Left lung (tissue), 10 donors: Measurements from ENCODE around the gene PRCC. TPM values are rescaled to one million over a fixed set of nuclear protein-coding genes. Genes with fewer than 3 reads are reported as not detected.

Experiments used
- ATAC-seq: fragments of 200-7000 bp; cut with Tn5 transposase; one replicate; pipeline ENCODE4 v1.9.1; 2020; ENCODE audit warnings: moderate library complexity
- DNase-seq, 4 donors: peaks; one replicate each; pipeline ENCODE4 v3.0.0-alpha.2; 2013 to 2020
- H3K27ac ChIP-seq, 2 donors: fragments of 200-600 bp; sonication (generic) in 1 of 2; one replicate each; pipeline versions ENCODE4 v1.5.0 to v1.8.0; 2020 to 2021
- H3K27me3 ChIP-seq, 2 donors: fragments of 200-600 bp; sonication (generic) in 1 of 2; one replicate each; pipeline versions ENCODE4 v1.5.0 to v1.8.0; 2020 to 2021
- H3K36me3 ChIP-seq, 2 donors: fragments of 200-600 bp; sonication (generic) in 1 of 2; one replicate each; pipeline versions ENCODE4 v1.5.0 to v1.8.0; 2020 to 2021
- H3K4me1 ChIP-seq, 2 donors: fragments of 200-600 bp; one replicate each; pipeline ENCODE4 v1.8.0; 2021
- H3K4me3 ChIP-seq, 2 donors: fragments of 200-600 bp; sonication (generic) in 1 of 2; one replicate each; pipeline versions ENCODE4 v1.5.0 to v1.8.0; 2020 to 2021; ENCODE audit warnings: mild to moderate bottlenecking in 1 of 2
- H3K9me3 ChIP-seq, 2 donors: fragments of 200-600 bp; sonication (generic) in 1 of 2; one replicate each; pipeline versions ENCODE4 v1.5.0 to v1.8.0; 2020 to 2021
- CTCF ChIP-seq, 2 donors: fragments of 200-600 bp; sonication (generic) in 1 of 2; IDR thresholded peaks; one replicate each; pipeline versions ENCODE4 v1.5.0 to v1.8.0; 2021; ENCODE audit warnings: antibody characterized with exemption in 2 of 2
- intact Hi-C, 2 donors: fragments of 100-400 bp; cut with DNase I; formaldehyde crosslinking; loops; one replicate each; pipeline versions ENCODE4 v1.11.2 to v1.14.2; 2022
- polyA plus RNA-seq, 6 donors: library from polyadenylated mRNA; unstranded; fragments of 120-200 nt; gene quantifications; one replicate each; pipeline ENCODE4 v1.2.1, GENCODE V29; 2013; ENCODE audit not compliant: insufficient read length in 6 of 6
- total RNA-seq, 2 donors: library from RNA; stranded (reverse); fragmentation: NEBNext Ultra II Directional; extraction: Animal tissue kit (Norgen Biotek cat#: 25700); gene quantifications; one replicate each; pipeline ENCODE4 v1.2.1, GENCODE V29; 2021
- donor health status: DM: no; HTN: yes; CAD: no.
- donor health status: DM: no; HTN: no; CAD: no.

Gene PRCC
- total and polyA plus RNA-seq, 8 donors, result 40.7 to 106 (median 96.3) TPM

DNA sequence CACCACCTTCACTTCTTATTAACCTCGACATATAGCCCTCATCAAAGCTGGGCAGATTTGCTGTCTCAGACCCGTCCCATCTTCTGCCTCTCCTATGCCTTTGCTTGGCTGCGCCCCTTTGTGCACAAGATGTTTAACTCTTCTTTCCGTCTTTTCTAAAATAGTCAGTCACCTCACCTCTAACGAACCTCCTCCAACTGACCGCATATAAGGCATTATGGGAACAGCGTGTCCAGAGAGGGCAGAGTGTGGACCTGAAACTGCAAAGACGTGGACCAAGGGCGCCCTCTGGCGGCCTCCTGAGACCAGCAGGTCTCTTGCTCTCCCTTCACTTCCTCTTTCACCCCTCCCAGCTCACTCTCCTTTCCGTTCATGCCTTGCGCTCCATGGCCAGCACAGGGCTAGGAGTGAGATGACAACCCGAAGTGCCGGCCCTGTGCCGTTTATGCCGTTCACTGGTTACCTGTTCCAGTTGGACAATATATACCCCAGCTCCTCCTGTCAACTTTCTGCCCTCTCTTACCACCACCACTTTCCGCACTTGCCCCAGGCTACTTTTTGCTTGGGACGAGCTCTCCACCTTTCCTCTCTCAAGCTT lies 41.6 kb upstream of the PRCC start:
- intact Hi-C loops, result loop anchor here in 1 of 2 donors (2.0 kb wide), 1 partner anchor 37 kb away; no protein-coding TSS in a partner anchor
- Histone ChIP-seq H3K4me3 (peak overlapping the region in 1 of 2 donors; percentile 64), H3K27me3 (no peaks in the 10 kb centered on the region), H3K27ac (peak overlapping the region in 1 of 2 donors; percentile 40), H3K4me1 (peaks cover 32 to 56% of the 10 kb centered on the region in 2 donors), H3K36me3 (peaks cover 5 to 51% of the 10 kb centered on the region in 2 donors), H3K9me3 (no peaks in the 10 kb centered on the region)
- peak; percentile 85 to 96 (median 91) for DNase-seq
- TF ChIP-seq CTCF (IDR thresholded peaks at IDR 0.05), result peak; percentile 91 to 97
- peak; percentile 80 for ATAC-seq

GRCh38 chr1:156726549-156727226 lies 40.6 kb upstream of the PRCC start:
- Histone ChIP-seq H3K27me3 (no peaks in the 10 kb centered on the region), H3K36me3 (peaks cover 5 to 42% of the 10 kb centered on the region in 2 donors), H3K4me1 (peaks cover 32 to 56% of the 10 kb centered on the region in 2 donors), H3K27ac (no peak overlapping the region), H3K4me3 (peak overlapping the region in 1 of 2 donors; percentile 64), H3K9me3 (no peaks in the 10 kb centered on the region)
- peak; percentile 18 to 33 for TF ChIP-seq CTCF (IDR thresholded peaks at IDR 0.05)
- intact Hi-C loops, result no loop called here
- DNase-seq (peak in 1 of 4 donors; percentile 40), ATAC-seq (peak; percentile 9)

DNA sequence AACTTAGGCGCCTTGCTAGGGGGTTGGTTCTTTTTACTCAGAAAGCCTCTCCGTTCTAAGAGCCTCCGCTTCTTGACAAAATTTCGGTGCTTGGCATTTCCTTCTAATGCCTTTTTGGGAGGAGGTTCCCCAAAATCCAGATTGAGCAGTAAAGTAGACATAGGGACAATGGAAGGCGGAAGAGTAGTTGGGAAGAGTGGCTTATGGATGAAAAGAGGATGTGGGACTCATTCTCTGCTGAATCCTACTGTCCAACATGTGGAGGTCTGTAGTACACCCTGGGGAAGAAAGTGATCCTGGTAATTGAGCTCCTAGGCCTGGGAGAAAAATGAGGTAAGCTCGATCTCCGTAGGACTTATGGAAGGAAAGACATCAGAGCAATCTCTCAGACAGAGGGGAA lies 39.8 kb upstream of the PRCC start:
- intact Hi-C loops, result no loop called here
- peak overlapping the region; percentile 53 to 64 for H3K4me3 ChIP-seq
- no peaks in the 10 kb centered on the region for H3K27me3 ChIP-seq
- H3K27ac ChIP-seq, result peak overlapping the region; percentile 89 to 98
- H3K36me3 ChIP-seq, result peaks cover 5 to 43% of the 10 kb centered on the region in 2 donors
- ATAC-seq (no peak), DNase-seq (no peak)
- no peak for TF ChIP-seq CTCF (IDR thresholded peaks at IDR 0.05)
- peaks cover 32 to 56% of the 10 kb centered on the region in 2 donors for H3K4me1 ChIP-seq
- H3K9me3 ChIP-seq, result no peaks in the 10 kb centered on the region

DNA sequence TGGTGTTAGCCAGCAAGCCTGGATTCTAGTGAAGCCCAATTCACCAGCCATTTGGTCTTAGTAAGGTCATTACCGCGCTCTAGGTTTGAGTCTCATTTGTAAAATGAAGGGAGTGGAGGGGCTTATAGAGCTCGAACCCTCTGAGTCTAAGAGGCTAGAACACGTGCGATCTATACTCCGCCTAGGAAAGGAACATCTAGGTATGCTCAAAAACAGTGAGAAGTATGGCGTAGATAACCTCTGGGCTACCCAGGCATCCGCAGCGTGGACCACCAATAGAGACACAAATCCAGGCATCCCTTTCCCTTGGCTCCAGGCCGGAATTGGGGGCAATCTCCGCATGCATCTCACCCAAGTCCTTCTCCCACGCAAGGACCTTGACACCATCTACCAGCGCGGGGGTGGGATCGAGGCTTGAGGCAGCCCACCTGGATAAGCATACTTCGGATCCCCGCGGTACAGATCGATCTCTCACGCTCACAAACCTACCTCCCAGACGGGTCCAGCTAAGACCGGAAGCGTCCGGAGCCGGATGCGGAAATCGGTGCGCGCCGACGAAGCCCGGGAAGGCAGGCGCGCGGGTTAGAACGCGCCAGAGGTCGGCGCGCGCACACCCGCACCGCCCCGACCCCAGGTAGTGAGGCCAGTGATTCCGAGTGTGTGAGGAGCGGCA lies 39.3 kb upstream of the PRCC start, which contains the start of gene METTL25B:
TSS of gene METTL25B (plus strand) at position 544 of the 673 bp plus-strand sequence. CDS start 636 bp downstream, outside the sequence.
- peak within 1 kb of the TSS; percentile 89 to 98 for H3K27ac ChIP-seq
- no peaks in the 10 kb centered on the region for H3K9me3 ChIP-seq
- TF ChIP-seq CTCF (IDR thresholded peaks at IDR 0.05), result no peak
- peak; percentile 84 for ATAC-seq
- peak within 1 kb of the TSS; percentile 53 to 64 for H3K4me3 ChIP-seq
- peak; percentile 74 to 94 (median 86) for DNase-seq
- peaks cover 5 to 43% of the 10 kb centered on the region in 2 donors for H3K36me3 ChIP-seq
- H3K4me1 ChIP-seq, result peaks cover 32 to 56% of the 10 kb centered on the region in 2 donors
- no peaks in the 10 kb centered on the region for H3K27me3 ChIP-seq
- intact Hi-C loops, result no loop called here
